HEK293 (cell line): ENCODE measurements around the gene SCO1.

Experiments
- CTCF ChIA-PET: fragments of 350-600 bp; formaldehyde crosslinking; extraction: SDS; loops from one replicate; lab custom pipeline; 2021; ENCODE audit warnings: antibody characterized with exemption; lab: Yijun Ruan, JAX
- POLR2A ChIA-PET: fragments of 300-600 bp; formaldehyde crosslinking; extraction: SDS; loops from one replicate; lab custom pipeline; 2020; ENCODE audit warnings: antibody characterized with exemption, inconsistent platforms; lab: Yijun Ruan, JAX
- H3K27ac ChIP-seq: fragments of 200-500 bp; sonication (Bioruptor generic); 2 replicates; pipeline ENCODE4 v1.5.1; 2014; ENCODE audit warnings: low read depth, low read length, control low read depth, inconsistent platforms; ENCODE audit errors: extremely low read depth
- H3K36me3 ChIP-seq, 2 experiments: fragments of 200-500 bp in 1 of 2; sonication (Bioruptor generic) in 1 of 2; 1 replicate in 1 of 2; 2 replicates in 1 of 2; pipeline ENCODE4 v1.5.1; 2014 to 2017; ENCODE audit warnings: inconsistent platforms in 2 of 2, low read length in 2 of 2; ENCODE audit not compliant: control insufficient read depth in 2 of 2, insufficient read depth in 1 of 2
- H3K4me1 ChIP-seq: fragments of 200-500 bp; sonication (Bioruptor generic); 2 replicates; pipeline ENCODE4 v1.5.1; 2014; ENCODE audit warnings: mild to moderate bottlenecking, low read length, inconsistent platforms; ENCODE audit not compliant: control insufficient read depth, insufficient read depth
- H3K4me3 ChIP-seq: 2 replicates; pipeline ENCODE4 v1.5.1; 2011; ENCODE audit warnings: low read depth, mild to moderate bottlenecking, control low read depth, low read length, moderate library complexity
- H3K9me3 ChIP-seq: fragments of 200-500 bp; sonication (Bioruptor generic); 2 replicates; pipeline ENCODE4 v1.5.1; 2014; ENCODE audit warnings: low read depth, low read length, inconsistent platforms; ENCODE audit not compliant: control insufficient read depth, insufficient read depth
- BCL6B ChIP-seq: fragments of 450-650 bp; formaldehyde crosslinking; IDR thresholded peaks from 2 replicates; pipeline ENCODE4 v1.5.1; 2017; ENCODE audit warnings: missing biosample characterization, missing genetic modification characterization
- MYNN ChIP-seq: fragments of 450-650 bp; formaldehyde crosslinking; IDR thresholded peaks from 2 replicates; pipeline ENCODE4 v1.5.1; 2016; ENCODE audit warnings: missing biosample characterization, missing genetic modification characterization, borderline replicate concordance
- OSR2 ChIP-seq: fragments of 450-650 bp; formaldehyde crosslinking; IDR thresholded peaks from 2 replicates; pipeline ENCODE4 v1.5.1; 2016; ENCODE audit warnings: missing biosample characterization, missing genetic modification characterization
- PRDM6 ChIP-seq: fragments of 450-650 bp; formaldehyde crosslinking; IDR thresholded peaks from 2 replicates; pipeline ENCODE4 v1.5.1; 2017; ENCODE audit warnings: missing biosample characterization, missing genetic modification characterization
- REST ChIP-seq: fragments of 450-650 bp; formaldehyde crosslinking; IDR thresholded peaks from 2 replicates; pipeline ENCODE4 v1.5.1; 2016; ENCODE audit warnings: missing biosample characterization, missing genetic modification characterization
- ZBTB20 ChIP-seq: fragments of 450-650 bp; formaldehyde crosslinking; IDR thresholded peaks from 2 replicates; pipeline ENCODE4 v1.5.1; 2016; ENCODE audit warnings: missing biosample characterization, missing genetic modification characterization
- ZBTB7A ChIP-seq: fragments of 450-650 bp; formaldehyde crosslinking; IDR thresholded peaks from 2 replicates; pipeline ENCODE4 v1.5.1; 2016; ENCODE audit warnings: low read depth, missing biosample characterization, missing genetic modification characterization
- ZFHX2 ChIP-seq: fragments of 450-650 bp; formaldehyde crosslinking; conservative IDR thresholded peaks from 2 replicates; pipeline ENCODE4 v1.5.1; 2016; ENCODE audit warnings: missing biosample characterization, missing genetic modification characterization
- ZNF140 ChIP-seq: fragments of 450-650 bp; formaldehyde crosslinking; IDR thresholded peaks from 2 replicates; pipeline ENCODE4 v1.5.1; 2016; ENCODE audit warnings: missing biosample characterization, missing genetic modification characterization
- ZNF214 ChIP-seq: fragments of 450-650 bp; formaldehyde crosslinking; IDR thresholded peaks from 2 replicates; pipeline ENCODE4 v1.5.1; 2017; ENCODE audit warnings: missing biosample characterization, mild to moderate bottlenecking, missing genetic modification characterization, borderline replicate concordance
- ZNF501 ChIP-seq: fragments of 450-650 bp; formaldehyde crosslinking; IDR thresholded peaks from 2 replicates; pipeline ENCODE4 v1.5.1; 2016; ENCODE audit warnings: missing biosample characterization, missing genetic modification characterization
- ZNF510 ChIP-seq: fragments of 450-650 bp; formaldehyde crosslinking; IDR thresholded peaks from 2 replicates; pipeline ENCODE4 v1.5.1; 2018; ENCODE audit warnings: mild to moderate bottlenecking, missing genetic modification characterization, missing biosample characterization; ENCODE audit not compliant: insufficient replicate concordance
- ZNF548 ChIP-seq: fragments of 450-650 bp; formaldehyde crosslinking; IDR thresholded peaks from 2 replicates; pipeline ENCODE4 v1.5.1; 2016; ENCODE audit warnings: missing biosample characterization, missing genetic modification characterization
- ZNF596 ChIP-seq: fragments of 450-650 bp; IDR thresholded peaks from 2 replicates; pipeline ENCODE4 v1.5.0; 2018; ENCODE audit warnings: missing biosample characterization, mild to moderate bottlenecking, missing genetic modification characterization, moderate library complexity
- ZNF600 ChIP-seq: fragments of 450-650 bp; formaldehyde crosslinking; IDR thresholded peaks from 2 replicates; pipeline ENCODE4 v1.5.1; 2016; ENCODE audit warnings: missing biosample characterization, missing genetic modification characterization
- ZNF692 ChIP-seq: fragments of 450-650 bp; formaldehyde crosslinking; IDR thresholded peaks from 2 replicates; pipeline ENCODE4 v1.5.1; 2016; ENCODE audit warnings: missing biosample characterization, missing genetic modification characterization
- ZNF785 ChIP-seq: fragments of 450-650 bp; formaldehyde crosslinking; IDR thresholded peaks from 2 replicates; pipeline ENCODE4 v1.5.1; 2016; ENCODE audit warnings: missing biosample characterization, missing genetic modification characterization
- ZSCAN4 ChIP-seq: fragments of 450-650 bp; formaldehyde crosslinking; IDR thresholded peaks from 2 replicates; pipeline ENCODE4 v1.5.1; 2017; ENCODE audit warnings: missing biosample characterization, missing genetic modification characterization

SCO1 gene

GRCh38 chr17:10687499-10687898 lies 9.8 kb downstream of the SCO1 start:
- H3K4me1 ChIP-seq, result no peaks in the 10 kb centered on the region
- no peaks in the 10 kb centered on the region for H3K9me3 ChIP-seq
- no peak for TF ChIP-seq ZNF785 (tag by site-specific recombination)
- no peak for TF ChIP-seq ZNF600 (tag by site-specific recombination)
- TF ChIP-seq BCL6B (tag by site-specific recombination), result no peak
- TF ChIP-seq PRDM6 (tag by site-specific recombination), result no peak
- no peak for TF ChIP-seq ZBTB7A (tag by site-specific recombination)
- TF ChIP-seq ZNF548 (tag by site-specific recombination), result no peak
- no peak for TF ChIP-seq OSR2 (tag by site-specific recombination)
- TF ChIP-seq ZNF596 (tag by site-specific recombination), result no peak
- no peak for TF ChIP-seq ZSCAN4 (tag by site-specific recombination)
- TF ChIP-seq ZNF692 (tag by site-specific recombination), result no peak
- TF ChIP-seq ZNF214, result no peak
- TF ChIP-seq ZNF510 (tag by site-specific recombination), result no peak
- no peak for TF ChIP-seq ZFHX2 (tag by site-specific recombination)
- TF ChIP-seq ZNF140, result no peak
- H3K27ac ChIP-seq, result no peak overlapping the region
- POLR2A ChIA-PET, result no interaction called here
- no peak overlapping the region for H3K4me3 ChIP-seq
- CTCF ChIA-PET, result interaction anchor here (0.6 to 1.0 kb wide), 3 partner anchors 57 to 435 kb away, joined by 3 to 5 read pairs (median 4); no protein-coding TSS in a partner anchor
- peaks cover 84 to 91% of the 10 kb centered on the region in 2 experiments for H3K36me3 ChIP-seq

- ChIA-PET CTCF (interaction anchor here (0.6 to 4.9 kb wide), 15 partner anchors 9 to 1492 kb away, joined by 3 to 50 read pairs (median 4); partner anchors contain the start of gene MYH3), POLR2A (no interaction called here)
- TF ChIP-seq REST (tag by site-specific recombination) (no peak), ZBTB20 (tag by site-specific recombination) (no peak), ZNF501 (tag by site-specific recombination) (no peak), MYNN (tag by site-specific recombination) (no peak)
- H3K9me3 ChIP-seq, result no peaks in the 10 kb centered on the region
- H3K36me3 ChIP-seq, result peaks cover 76 to 92% of the 10 kb centered on the region in 2 experiments
- no peak overlapping the region for H3K27ac ChIP-seq
- no peaks in the 10 kb centered on the region for H3K4me1 ChIP-seq
- no peak overlapping the region for H3K4me3 ChIP-seq
These were observed 13.5 kb downstream of the SCO1 start for GRCh38 chr17:10683853-10684252.
